Fibroblast of lung (primary cell): ENCODE data around the gene KCND1.

Experiments
- CTCF ChIP-seq, 2 donors: IDR thresholded peaks in 1 of 2; conservative IDR thresholded peaks in 1 of 2; 1 replicate in 1 of 2; 2 replicates in 1 of 2; pipeline ENCODE4 v1.5.1; 2011 to 2012; ENCODE audit warnings: low read length in 2 of 2, control low read depth in 1 of 2, inconsistent platforms in 1 of 2, low read depth in 1 of 2, mild to moderate bottlenecking in 1 of 2
- EZH2 ChIP-seq: IDR thresholded peaks from 2 replicates; pipeline ENCODE4 v1.5.1; 2012; ENCODE audit warnings: low read length, control low read depth, mild to moderate bottlenecking; ENCODE audit errors: missing control alignments

DNA sequence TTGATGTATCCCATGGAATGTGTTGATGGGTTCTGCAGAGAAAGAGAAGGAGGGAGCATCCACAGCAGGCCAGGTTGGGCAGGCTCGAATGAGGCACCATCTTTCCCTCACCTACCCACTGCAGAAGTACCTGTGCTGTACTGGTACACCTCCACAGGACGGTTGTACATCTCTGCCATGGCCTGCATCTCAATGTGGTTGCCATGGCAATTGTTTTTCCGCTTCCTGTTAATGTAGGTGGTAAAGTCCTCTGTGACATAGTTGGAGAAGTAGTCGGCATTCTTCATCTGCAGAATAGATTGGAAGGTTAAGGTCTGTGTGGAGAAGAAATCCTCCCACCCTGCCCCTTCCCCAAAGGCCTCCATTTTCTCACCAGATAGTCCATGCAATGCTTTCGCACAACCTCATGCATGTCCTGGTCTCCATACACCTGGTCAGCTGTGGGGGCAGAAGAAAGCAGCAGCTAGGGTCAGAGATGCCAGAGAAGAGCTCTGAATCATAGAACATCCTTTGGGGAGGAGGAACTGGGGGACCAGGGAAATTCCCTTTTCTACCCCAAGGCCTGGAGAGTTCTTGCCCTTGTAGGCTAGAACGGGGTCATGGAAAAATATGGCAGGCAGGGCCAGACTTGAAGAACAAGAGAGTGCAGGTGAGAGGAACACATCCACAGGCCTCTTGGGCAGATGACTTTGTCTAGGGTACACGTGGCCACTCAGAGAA is 36.9 kb downstream of the KCND1 start:
- TF ChIP-seq CTCF (conservative IDR thresholded peaks at IDR 0.05 in 1 of 2, IDR thresholded peaks at IDR 0.05 in 1 of 2; ENCODE audit: low read depth in 1 of 2, low read length in 2 of 2) (no peak), EZH2 (no peak)
